ENCODE data around the gene SERPINB10.

GRCh38 chr18:63889626-63890025 is 18.1 kb upstream of the SERPINB10 start:
- TF ChIP-seq USF2 (CRISPR knock-in tag; IDR thresholded peaks at IDR 0.05) (no peak), TFE3 (CRISPR knock-in tag; IDR thresholded peaks at IDR 0.05) (no peak), POLR2A (conservative IDR thresholded peaks at IDR 0.05) (no peak), NFYB (IDR thresholded peaks at IDR 0.05; ENCODE audit: extremely low read depth, insufficient read length) (no peak), FOXM1 (IDR thresholded peaks at IDR 0.05; ENCODE audit: low read depth) (no peak), FOXM1 (CRISPR knock-in tag; IDR thresholded peaks at IDR 0.05; ENCODE audit: low read depth) (no peak), NR2C2 (CRISPR knock-in tag; IDR thresholded peaks at IDR 0.05) (no peak), NR2C2 (tag; IDR thresholded peaks at IDR 0.05) (no peak)
- TF ChIP-seq, protein P1, sequence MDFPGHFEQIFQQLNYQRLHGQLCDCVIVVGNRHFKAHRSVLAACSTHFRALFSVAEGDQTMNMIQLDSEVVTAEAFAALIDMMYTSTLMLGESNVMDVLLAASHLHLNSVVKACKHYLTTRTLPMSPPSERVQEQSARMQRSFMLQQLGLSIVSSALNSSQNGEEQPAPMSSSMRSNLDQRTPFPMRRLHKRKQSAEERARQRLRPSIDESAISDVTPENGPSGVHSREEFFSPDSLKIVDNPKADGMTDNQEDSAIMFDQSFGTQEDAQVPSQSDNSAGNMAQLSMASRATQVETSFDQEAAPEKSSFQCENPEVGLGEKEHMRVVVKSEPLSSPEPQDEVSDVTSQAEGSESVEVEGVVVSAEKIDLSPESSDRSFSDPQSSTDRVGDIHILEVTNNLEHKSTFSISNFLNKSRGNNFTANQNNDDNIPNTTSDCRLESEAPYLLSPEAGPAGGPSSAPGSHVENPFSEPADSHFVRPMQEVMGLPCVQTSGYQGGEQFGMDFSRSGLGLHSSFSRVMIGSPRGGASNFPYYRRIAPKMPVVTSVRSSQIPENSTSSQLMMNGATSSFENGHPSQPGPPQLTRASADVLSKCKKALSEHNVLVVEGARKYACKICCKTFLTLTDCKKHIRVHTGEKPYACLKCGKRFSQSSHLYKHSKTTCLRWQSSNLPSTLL (IDR thresholded peaks at IDR 0.05): no peak
